Thyroid gland (tissue), 4 donors: ENCODE data around the gene PRAMEF27. TPM values are rescaled to one million over a fixed set of nuclear protein-coding genes. Genes with fewer than 3 reads are reported as not detected.
"Not testable (repeated sequence)": the region's sequence is repeated elsewhere in the genome, so short reads cannot be mapped to it uniquely, and the experiment has no call there.

Source experiments
- DNase-seq, 2 donors: peaks; one replicate each; pipeline ENCODE4 v3.0.0-alpha.2; 2019
- H3K27ac ChIP-seq, 3 donors: fragments of 200-600 bp; sonication (generic); 1 replicate in 2 of 3; 2 replicates in 1 of 3; pipeline ENCODE4 v1.5.1; 2016 to 2019; ENCODE audit warnings: mild to moderate bottlenecking in 1 of 3, moderate library complexity in 1 of 3
- H3K27me3 ChIP-seq: fragments of 200-600 bp; sonication (generic); one replicate; pipeline ENCODE4 v1.5.1; 2019
- H3K36me3 ChIP-seq, 2 donors: fragments of 200-600 bp; sonication (generic); one replicate each; pipeline ENCODE4 v1.5.1; 2016 to 2019
- H3K4me1 ChIP-seq, 2 donors: fragments of 200-600 bp; sonication (generic); one replicate each; pipeline ENCODE4 v1.5.1; 2017 to 2019
- H3K4me3 ChIP-seq, 3 donors: fragments of 200-600 bp; sonication (generic); replicated peaks in 1 of 3; 1 replicate in 2 of 3; 2 replicates in 1 of 3; pipeline ENCODE4 v1.5.1; 2016; ENCODE audit warnings: mild to moderate bottlenecking in 1 of 3
- H3K9me3 ChIP-seq: fragments of 200-600 bp; sonication (generic); one replicate; pipeline ENCODE4 v1.5.1; 2017
- WGBS, 2 donors: methylation state at CpG; one replicate each; pipeline ENCODE4 v1.1.5; 2017; 5-methylcytosine and 5-hydroxymethylcytosine counted together
- intact Hi-C: fragments of 100-400 bp; cut with DNase I; formaldehyde crosslinking; loops from one replicate; pipeline ENCODE4 v1.15.1; 2023
- total RNA-seq, 4 donors: library from RNA; depleted of rRNA; stranded (reverse); fragments of >200 nt; gene quantifications; one replicate each; pipeline ENCODE4 v1.2.3, GENCODE V29; 2016

The PRAMEF27 gene
- not detected for total RNA-seq

DNA sequence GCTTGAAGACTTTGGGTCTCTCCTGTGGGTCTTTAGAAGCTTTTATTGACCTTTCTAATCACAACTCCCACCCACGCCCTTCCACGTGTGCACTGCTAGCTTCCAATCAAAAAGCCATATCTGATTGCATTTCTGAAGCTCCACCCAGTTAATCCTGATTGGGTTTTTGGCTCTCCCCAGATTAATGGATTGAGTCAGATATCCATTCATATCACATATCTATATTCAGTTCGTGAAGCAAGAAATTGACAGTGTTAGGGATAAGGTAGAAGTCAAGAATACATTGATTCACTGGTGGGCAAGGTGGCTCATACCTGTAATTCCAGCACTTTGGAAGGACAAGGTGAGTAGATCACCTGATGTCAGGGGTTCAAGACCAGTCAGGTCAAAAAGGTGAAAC, at the start of gene PRAMEF27:
PRAMEF27 (minus strand) TSS at position 101 of the 400 bp plus-strand sequence. CDS start 2,916 bp downstream, outside the sequence.
- intact Hi-C loops, H3K27ac ChIP-seq, H3K36me3 ChIP-seq, H3K27me3 ChIP-seq, DNase-seq, H3K4me3 ChIP-seq, H3K4me1 ChIP-seq, H3K9me3 ChIP-seq: not testable (repeated sequence)
- 90 to 91% methylated on average over 2 to 3 of the region's 3 CpGs for WGBS, 2 donors

DNA sequence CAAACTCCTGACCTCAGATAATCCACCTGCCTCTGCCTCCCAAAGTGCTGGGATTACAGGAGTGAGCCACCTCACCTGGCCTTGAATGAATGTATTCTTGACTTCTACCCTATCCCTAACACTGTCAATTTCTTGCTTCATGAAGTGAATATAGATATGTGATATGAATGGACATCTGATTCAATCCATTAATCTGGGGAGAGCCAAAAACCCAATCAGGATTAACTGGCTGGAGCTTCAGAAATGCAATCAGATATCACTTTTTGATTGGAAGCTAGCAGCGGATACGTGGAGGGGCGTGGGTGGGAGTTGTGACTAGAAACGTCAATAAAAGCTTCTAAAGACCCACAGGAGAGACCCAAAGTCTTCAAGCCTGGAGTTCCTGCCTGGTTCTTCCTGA, 14.1 kb upstream of the PRAMEF27 start, which contains the start of gene PRAMEF25:
PRAMEF25 (plus strand) TSS at position 301 of the 400 bp plus-strand sequence. CDS start 2,920 bp downstream, outside the sequence.
- intact Hi-C loops, H3K27ac ChIP-seq, H3K36me3 ChIP-seq, H3K9me3 ChIP-seq, DNase-seq, H3K4me1 ChIP-seq, H3K27me3 ChIP-seq, H3K4me3 ChIP-seq: not testable (repeated sequence)
- no CpG with 5 or more reads among the region's 4 CpGs for WGBS, 2 donors

DNA sequence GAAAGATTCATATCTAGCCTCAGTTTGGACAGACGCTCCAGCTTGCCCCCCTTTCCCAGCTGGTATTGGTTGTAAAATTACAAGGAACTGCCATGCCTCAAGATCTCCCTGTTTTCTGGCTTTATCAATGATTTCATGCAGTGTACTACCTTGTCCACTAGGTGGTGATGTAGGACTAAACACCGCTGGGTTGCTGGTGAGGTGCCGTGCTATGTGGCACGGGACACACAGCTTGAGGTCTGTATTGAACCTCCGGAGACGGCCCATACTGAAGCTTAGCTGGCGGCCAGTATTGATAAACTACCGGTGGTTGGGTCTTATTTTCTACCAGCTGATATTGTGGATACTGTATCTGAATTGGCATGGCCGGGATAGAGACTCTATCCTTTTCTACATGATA, 36.5 kb downstream of the PRAMEF27 start:
- H3K27me3 ChIP-seq, H3K9me3 ChIP-seq, DNase-seq, H3K36me3 ChIP-seq, H3K4me1 ChIP-seq, intact Hi-C loops, H3K4me3 ChIP-seq, H3K27ac ChIP-seq: not testable (repeated sequence)
- no CpG with 5 or more reads among the region's 9 CpGs for WGBS, 2 donors

DNA sequence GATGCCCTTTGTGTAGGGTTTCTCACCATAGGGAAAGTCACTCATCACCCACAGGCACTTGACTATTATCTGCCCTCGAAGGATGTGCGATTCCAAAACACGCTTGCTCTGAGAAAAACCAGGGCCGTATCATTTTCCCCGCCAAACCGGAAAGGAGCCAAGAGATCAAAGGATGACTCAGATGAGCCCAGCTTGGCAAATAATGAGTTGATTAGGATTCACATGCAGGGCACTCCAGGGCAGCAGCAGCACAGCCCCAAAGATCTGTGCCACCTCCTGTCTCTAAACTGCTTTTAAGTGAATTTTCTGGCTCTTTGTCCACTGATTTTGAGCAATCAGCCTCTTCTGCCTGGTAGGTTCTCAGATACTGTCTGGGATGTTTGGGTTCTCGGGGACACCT, 44.4 kb downstream of the PRAMEF27 start:
- H3K4me1 ChIP-seq, intact Hi-C loops, H3K36me3 ChIP-seq, DNase-seq, H3K4me3 ChIP-seq, H3K27ac ChIP-seq, H3K9me3 ChIP-seq, H3K27me3 ChIP-seq: not testable (repeated sequence)
- no CpG with 5 or more reads among the region's 7 CpGs for WGBS, 2 donors

DNA sequence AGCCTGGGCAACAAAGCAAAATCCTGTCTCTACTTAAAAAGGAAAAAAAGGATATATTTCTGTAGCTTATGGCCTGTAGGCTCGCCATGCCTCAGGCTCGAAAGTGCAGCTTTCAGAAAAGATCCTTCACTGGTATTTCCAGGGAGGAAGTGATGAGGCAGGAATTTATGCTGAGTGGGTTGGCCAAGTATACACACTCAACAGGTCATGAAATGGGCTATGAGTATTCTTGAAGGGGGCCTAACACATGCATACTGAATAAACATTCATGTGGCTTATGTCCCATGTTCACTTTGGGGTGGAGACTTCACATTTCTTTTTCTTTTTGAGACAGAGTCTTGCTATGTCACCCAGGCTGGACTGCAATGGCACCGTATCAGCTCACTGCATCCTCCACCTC, 47.0 kb downstream of the PRAMEF27 start:
- DNase-seq, H3K27me3 ChIP-seq, H3K9me3 ChIP-seq, H3K4me1 ChIP-seq, H3K27ac ChIP-seq, H3K4me3 ChIP-seq, intact Hi-C loops, H3K36me3 ChIP-seq: not testable (repeated sequence)
- WGBS, 2 donors: no CpG with 5 or more reads among the region's 3 CpGs

DNA sequence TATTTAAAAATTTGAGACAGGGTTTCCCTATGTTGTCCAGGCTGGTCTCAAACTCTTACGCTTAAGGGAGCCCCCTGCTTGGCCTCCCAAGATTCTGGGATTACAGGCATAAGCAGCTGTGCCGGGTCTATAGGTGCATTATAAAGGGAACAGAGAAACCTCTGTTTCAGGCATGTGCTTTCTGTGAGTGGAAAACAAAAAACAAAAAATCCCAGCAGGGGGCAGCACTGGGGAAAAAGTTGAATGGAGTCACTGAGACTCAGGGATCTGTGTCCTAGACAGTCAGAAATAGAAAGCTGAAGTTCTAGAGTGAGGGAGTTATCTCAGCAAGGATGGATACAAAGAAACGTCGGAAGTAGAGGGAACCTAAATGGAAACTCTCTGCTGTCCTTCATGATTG, 50.6 kb downstream of the PRAMEF27 start:
- H3K4me1 ChIP-seq, H3K27ac ChIP-seq, H3K36me3 ChIP-seq, DNase-seq, H3K4me3 ChIP-seq, H3K9me3 ChIP-seq, H3K27me3 ChIP-seq, intact Hi-C loops: not testable (repeated sequence)
- WGBS, 2 donors: 53% methylated on average over 2 of the region's 4 CpGs; no CpG with 5 or more reads in 1 of the 2 donors

Other genes starting within 250 kb of the PRAMEF27 start
- gene PRAMEF11, start 225.2 kb downstream of the PRAMEF27 start, total RNA-seq: not detected
- gene HNRNPCL1, start 207.9 kb downstream of the PRAMEF27 start, total RNA-seq: not detected
- not detected for gene PRAMEF2, start 199.5 kb downstream of the PRAMEF27 start, total RNA-seq
- not detected for gene PRAMEF4, start 170.4 kb downstream of the PRAMEF27 start, total RNA-seq
- gene PRAMEF10, start 158.3 kb downstream of the PRAMEF27 start, total RNA-seq: not detected
- not detected for gene PRAMEF7, start 140.0 kb downstream of the PRAMEF27 start, total RNA-seq
- gene PRAMEF6, start 109.0 kb downstream of the PRAMEF27 start, total RNA-seq: not detected
- not detected for gene HNRNPCL3, start 4.2 kb upstream of the PRAMEF27 start, total RNA-seq
- not detected for gene PRAMEF25, start 14.2 kb upstream of the PRAMEF27 start, total RNA-seq
- not detected for gene HNRNPCL2, start 60.3 kb upstream of the PRAMEF27 start, total RNA-seq
- gene PRAMEF26, start 99.4 kb upstream of the PRAMEF27 start, total RNA-seq: not detected
- not detected for gene HNRNPCL4, start 109.1 kb upstream of the PRAMEF27 start, total RNA-seq
- gene PRAMEF9, start 115.3 kb upstream of the PRAMEF27 start, total RNA-seq: not detected
- gene PRAMEF13, start 144.8 kb upstream of the PRAMEF27 start, total RNA-seq: not detected
- gene PRAMEF18, start 169.6 kb upstream of the PRAMEF27 start, total RNA-seq: not detected
- not detected for gene PRAMEF5, start 197.6 kb upstream of the PRAMEF27 start, total RNA-seq
- not detected for gene PRAMEF8, start 228.6 kb upstream of the PRAMEF27 start, total RNA-seq
- not detected for gene PRAMEF33, start 247.0 kb upstream of the PRAMEF27 start, total RNA-seq